Testis (tissue), 3 donors: ENCODE results near the gene ANKRD18A. TPM values are rescaled to one million over a fixed set of nuclear protein-coding genes. Genes with fewer than 3 reads are reported as not detected.
A peak's percentile ranks its signal among the peaks of the same experiment; 100 is the strongest.
"Not testable (repeated sequence)": the region's sequence is repeated elsewhere in the genome, so short reads cannot be mapped to it uniquely, and the experiment has no call there.

Source experiments
- DNase-seq: peaks from one replicate; pipeline ENCODE4 v3.0.0-alpha.2; 2019
- H3K27ac ChIP-seq, 2 donors: fragments of 200-600 bp; sonication (generic); one replicate each; pipeline ENCODE4 v1.5.1; 2019
- H3K27me3 ChIP-seq: fragments of 200-600 bp; sonication (generic); one replicate; pipeline ENCODE4 v1.5.1; 2019
- H3K36me3 ChIP-seq: fragments of 200-600 bp; sonication (generic); one replicate; pipeline ENCODE4 v1.5.1; 2017; ENCODE audit warnings: low read depth; ENCODE audit errors: missing control alignments
- H3K4me1 ChIP-seq: fragments of 200-600 bp; sonication (generic); one replicate; pipeline ENCODE4 v1.5.1; 2019
- H3K4me3 ChIP-seq, 2 donors: fragments of 200-600 bp; sonication (generic); one replicate each; pipeline ENCODE4 v1.5.1; 2017 to 2019
- H3K9me3 ChIP-seq: fragments of 200-600 bp; sonication (generic); one replicate; pipeline ENCODE4 v1.5.1; 2017
- WGBS, 2 donors: methylation state at CpG; one replicate each; pipeline ENCODE4 v1.1.5; 2018; 5-methylcytosine and 5-hydroxymethylcytosine counted together
- intact Hi-C: fragments of 100-400 bp; cut with DNase I; formaldehyde crosslinking; loops from one replicate; pipeline ENCODE4 v1.15.1; 2023; ENCODE audit warnings: low total_unique reads
- polyA plus RNA-seq: library from polyadenylated mRNA; stranded (reverse); fragments of 350-450 nt; fragmentation: Illumina TruSeq; extraction: RNeasy Lipid Tissue Mini Kit (QIAGEN cat#74804); gene quantifications from one replicate; pipeline ENCODE4 v1.2.3, GENCODE V29; 2014; ENCODE audit warnings: low read depth, low replicate concordance; ENCODE audit not compliant: insufficient read depth
- total RNA-seq, 2 donors: library from RNA; depleted of rRNA; stranded (reverse); fragments of >200 nt; gene quantifications; one replicate each; pipeline ENCODE4 v1.2.3, GENCODE V29; 2016

Gene ANKRD18A
- total and polyA plus RNA-seq, 3 donors from 2014 or later, result 14.2 to 80.2 (median 51.7) TPM

DNA sequence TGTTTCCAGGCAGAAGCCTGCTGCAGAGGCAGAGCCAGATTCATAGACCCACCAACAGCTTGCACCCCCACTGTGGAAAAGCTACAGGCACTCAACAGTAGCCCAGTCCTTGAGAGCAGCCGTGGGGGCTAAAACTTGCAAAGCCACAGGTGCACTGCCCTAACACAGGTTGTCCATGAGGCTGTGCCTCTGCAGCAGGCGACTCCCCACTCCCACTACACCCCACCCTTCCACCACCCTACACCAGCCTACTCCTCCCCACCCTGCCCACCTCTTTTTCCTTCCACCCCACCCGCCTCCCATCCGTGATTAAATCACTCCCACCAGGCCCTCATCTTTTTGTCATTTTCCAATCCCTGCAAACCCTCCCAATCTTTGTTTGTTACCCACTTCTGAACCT is 55.2 kb downstream of the ANKRD18A start:
- DNase-seq, H3K27me3 ChIP-seq, H3K4me3 ChIP-seq, H3K27ac ChIP-seq, H3K4me1 ChIP-seq, H3K36me3 ChIP-seq, intact Hi-C loops, H3K9me3 ChIP-seq: not testable (repeated sequence)
- WGBS, 2 donors, result no CpG with 5 or more reads among the region's 4 CpGs

DNA sequence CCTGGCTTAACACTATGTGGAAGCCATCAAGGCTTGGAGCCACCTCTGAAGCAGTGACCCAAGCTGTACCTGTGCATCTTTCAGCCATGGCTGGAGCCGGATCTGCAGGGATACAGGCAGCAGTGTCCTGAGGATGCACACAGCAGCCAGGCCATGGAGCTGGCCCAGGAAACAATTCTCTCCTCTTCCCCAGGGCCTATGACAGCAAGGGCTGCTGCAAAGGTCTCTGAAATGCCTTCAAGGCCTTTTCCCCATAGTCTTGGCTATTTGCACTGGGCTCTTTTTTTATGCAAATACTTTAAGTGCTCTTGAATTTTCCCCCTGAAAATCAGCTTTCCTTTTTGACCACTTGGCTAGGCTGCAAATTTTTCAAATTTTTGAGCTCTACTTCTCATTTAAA is 56.5 kb downstream of the ANKRD18A start:
- H3K27ac ChIP-seq, H3K27me3 ChIP-seq, H3K4me1 ChIP-seq, intact Hi-C loops, H3K4me3 ChIP-seq, DNase-seq, H3K9me3 ChIP-seq, H3K36me3 ChIP-seq: not testable (repeated sequence)
- no CpG with 5 or more reads among the region's 1 CpG for WGBS, 2 donors

DNA sequence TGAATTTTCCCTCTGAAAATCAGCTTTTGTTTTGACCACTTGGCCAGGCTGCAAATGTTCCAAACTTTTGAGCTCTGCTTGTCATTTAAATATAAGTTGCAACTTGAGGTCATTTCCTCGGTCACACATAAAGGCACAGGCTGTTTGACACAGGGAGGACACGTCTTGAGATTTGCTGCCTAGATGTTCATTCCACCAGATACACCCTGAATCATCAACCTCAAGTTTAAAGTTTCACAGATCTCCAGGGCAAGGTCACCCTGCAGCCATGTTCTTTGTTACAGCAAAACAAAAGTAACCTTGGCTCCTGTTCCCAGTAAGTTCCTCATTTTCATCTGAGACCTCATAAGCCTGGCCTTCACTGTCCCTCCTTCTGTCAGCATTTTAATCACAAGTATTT is 59.3 kb downstream of the ANKRD18A start:
- intact Hi-C loops, H3K36me3 ChIP-seq: not testable (repeated sequence)
- WGBS, 2 donors, result 37 to 47% methylated on average over 2 of the region's 2 CpGs

DNA sequence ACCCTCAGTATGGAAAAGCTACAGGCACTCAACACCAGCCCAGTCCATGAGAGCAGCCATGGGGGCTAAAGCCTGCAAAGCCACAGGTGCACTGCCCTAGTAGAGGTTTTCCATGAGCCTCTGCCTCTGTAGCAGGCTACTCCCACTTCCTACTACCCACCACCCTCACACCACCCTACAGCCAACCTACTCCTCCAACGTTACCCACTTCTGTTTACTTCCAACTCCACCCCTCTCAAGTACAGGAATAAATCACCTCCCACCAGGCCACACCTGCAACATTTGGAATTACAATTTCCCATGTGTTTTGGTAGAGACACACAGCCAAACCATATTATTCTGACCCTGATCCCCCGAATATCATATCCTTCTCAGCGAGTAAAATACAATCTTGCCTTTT is 61.2 kb downstream of the ANKRD18A start:
- H3K4me3 ChIP-seq, H3K27me3 ChIP-seq, H3K36me3 ChIP-seq, H3K9me3 ChIP-seq, DNase-seq, intact Hi-C loops, H3K27ac ChIP-seq, H3K4me1 ChIP-seq: not testable (repeated sequence)
- 72 to 75% methylated on average over 3 of the region's 3 CpGs for WGBS, 2 donors

More for the DNA sequence above, 59.3 kb downstream of the ANKRD18A start:
- H3K27ac ChIP-seq, H3K4me1 ChIP-seq, H3K9me3 ChIP-seq, H3K4me3 ChIP-seq, H3K27me3 ChIP-seq: not testable (repeated sequence)
- peak; percentile 26 for DNase-seq

DNA sequence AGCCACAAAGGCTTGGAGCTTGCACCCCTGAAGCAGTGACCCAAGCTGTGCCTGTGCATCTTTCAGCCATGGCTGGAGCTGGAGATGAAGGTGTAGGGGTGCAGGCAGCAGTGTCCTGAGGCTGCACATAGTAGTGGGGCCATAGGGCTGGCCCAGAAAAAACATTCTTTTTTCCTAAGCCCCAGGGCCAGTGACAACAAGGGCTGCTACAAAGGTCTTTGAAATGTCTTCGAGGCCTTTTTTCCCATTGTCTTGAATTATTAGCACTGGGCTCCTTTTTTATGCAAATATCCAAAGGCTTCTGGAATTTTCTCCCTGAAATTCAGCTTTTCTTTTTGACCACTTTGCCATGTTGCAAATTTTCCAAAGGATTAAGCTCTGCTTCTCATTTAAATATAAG is 62.6 kb downstream of the ANKRD18A start:
- H3K4me1 ChIP-seq, H3K36me3 ChIP-seq, H3K27me3 ChIP-seq, DNase-seq, H3K4me3 ChIP-seq, H3K9me3 ChIP-seq, intact Hi-C loops, H3K27ac ChIP-seq: not testable (repeated sequence)
- WGBS, 2 donors, result 85 to 89% methylated on average over 1 of the region's 1 CpG

DNA sequence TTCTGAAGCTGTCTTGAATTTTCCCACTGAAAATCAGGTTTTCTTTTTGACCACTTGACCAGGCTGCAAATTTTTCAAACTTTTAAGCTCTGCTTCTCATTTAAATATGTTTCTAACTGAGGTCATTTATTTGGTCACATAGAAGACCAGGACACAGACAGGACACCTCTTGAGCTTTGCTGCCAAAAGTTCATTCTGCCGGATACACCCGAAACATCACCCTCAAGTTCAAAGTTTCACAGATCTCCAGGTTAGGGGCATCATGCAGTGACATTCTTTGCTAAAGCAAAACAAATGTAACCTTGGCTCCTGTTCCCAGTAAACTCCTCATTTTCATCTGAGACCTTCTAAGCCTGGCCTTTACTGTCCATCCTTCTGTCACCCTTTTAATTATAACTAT is 65.4 kb downstream of the ANKRD18A start:
- H3K4me1 ChIP-seq, H3K36me3 ChIP-seq, H3K9me3 ChIP-seq, DNase-seq, H3K4me3 ChIP-seq, H3K27me3 ChIP-seq, intact Hi-C loops, H3K27ac ChIP-seq: not testable (repeated sequence)
- 95 to 96% methylated on average over 2 of the region's 2 CpGs for WGBS, 2 donors

DNA sequence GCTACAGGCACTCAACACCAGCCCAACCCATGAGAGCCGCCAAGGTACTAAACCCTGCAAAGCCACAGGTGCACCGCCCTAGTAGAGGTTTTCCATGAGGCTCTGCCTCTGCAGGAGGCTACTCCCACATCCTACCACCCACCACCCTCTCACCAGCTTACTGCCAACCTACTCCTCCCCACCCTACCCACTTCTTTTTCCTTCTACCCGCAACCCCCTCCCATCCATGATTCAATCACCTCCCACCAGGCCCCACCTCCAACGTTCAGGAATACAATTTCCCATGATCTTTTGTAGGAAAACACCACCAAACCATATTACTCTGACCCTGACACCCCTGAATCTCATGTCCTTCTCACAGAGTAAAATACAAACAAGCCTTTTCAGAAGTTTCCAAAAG is 67.4 kb downstream of the ANKRD18A start:
- H3K27ac ChIP-seq, H3K4me3 ChIP-seq, H3K36me3 ChIP-seq, H3K4me1 ChIP-seq, H3K27me3 ChIP-seq, intact Hi-C loops, DNase-seq, H3K9me3 ChIP-seq: not testable (repeated sequence)
- WGBS, 2 donors, result 83 to 84% methylated on average over 4 of the region's 4 CpGs

DNA sequence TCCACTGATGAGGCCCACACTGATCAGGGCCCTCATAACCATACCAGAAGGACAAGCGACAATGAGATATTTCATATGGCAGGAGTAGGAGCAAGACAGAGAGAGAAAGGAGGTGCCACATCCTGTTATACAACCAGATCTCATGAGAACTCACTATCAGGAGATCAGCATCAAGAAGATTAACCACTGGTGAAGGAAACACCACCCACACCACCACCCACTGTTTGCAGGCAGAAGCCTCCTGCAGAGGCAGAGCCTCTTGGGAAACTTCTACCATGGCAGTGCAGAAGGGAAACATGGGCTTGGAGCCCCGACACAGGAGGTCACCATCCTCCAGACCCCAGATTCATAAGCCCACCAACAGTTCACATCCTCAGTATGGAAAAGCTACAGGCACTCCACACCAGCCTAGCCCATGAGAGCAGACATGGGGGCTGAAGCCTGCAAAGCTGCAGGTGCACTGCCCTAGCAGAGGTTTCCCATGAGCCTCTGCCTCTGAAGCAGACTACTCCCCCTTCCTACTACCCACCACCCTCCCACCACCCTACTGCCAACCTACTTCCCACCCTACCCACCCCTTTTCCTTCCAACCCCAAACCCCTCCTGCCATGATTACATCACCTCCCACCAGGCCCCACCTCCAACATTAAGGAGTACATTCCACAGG is 73.8 kb downstream of the ANKRD18A start:
- 91 to 100% methylated on average over 1 of the region's 2 CpGs for WGBS, 2 donors
- H3K36me3 ChIP-seq, H3K4me1 ChIP-seq, DNase-seq, intact Hi-C loops, H3K27ac ChIP-seq, H3K9me3 ChIP-seq, H3K4me3 ChIP-seq, H3K27me3 ChIP-seq: not testable (repeated sequence)

DNA sequence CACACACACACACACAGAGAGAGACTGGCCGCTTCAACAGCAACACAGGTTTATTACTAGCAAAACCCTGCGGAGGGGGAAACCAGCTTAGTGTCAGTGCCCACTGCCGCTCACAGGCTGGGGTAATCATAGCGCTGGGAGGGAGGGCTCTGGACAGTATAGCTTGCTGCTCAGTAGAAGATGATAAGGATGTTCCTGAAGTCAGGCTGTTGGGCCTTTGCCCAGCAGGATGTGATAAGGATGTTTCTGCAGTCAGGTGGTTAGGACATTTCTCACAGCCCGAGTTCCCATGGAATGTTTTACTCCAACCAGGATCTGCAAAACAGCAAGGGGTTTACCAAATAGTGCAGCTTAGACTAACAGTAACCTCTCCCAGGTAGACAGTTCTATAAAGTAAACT is 79.9 kb downstream of the ANKRD18A start:
- H3K4me3 ChIP-seq, H3K27ac ChIP-seq, H3K27me3 ChIP-seq, H3K4me1 ChIP-seq, H3K9me3 ChIP-seq, H3K36me3 ChIP-seq, intact Hi-C loops: not testable (repeated sequence)
- DNase-seq, result peak; percentile 98
- WGBS, 2 donors, result 31 to 41% methylated on average over 4 to 5 of the region's 5 CpGs
